Measurements from ENCODE around the gene CORO2A.

Gene CORO2A

DNA sequence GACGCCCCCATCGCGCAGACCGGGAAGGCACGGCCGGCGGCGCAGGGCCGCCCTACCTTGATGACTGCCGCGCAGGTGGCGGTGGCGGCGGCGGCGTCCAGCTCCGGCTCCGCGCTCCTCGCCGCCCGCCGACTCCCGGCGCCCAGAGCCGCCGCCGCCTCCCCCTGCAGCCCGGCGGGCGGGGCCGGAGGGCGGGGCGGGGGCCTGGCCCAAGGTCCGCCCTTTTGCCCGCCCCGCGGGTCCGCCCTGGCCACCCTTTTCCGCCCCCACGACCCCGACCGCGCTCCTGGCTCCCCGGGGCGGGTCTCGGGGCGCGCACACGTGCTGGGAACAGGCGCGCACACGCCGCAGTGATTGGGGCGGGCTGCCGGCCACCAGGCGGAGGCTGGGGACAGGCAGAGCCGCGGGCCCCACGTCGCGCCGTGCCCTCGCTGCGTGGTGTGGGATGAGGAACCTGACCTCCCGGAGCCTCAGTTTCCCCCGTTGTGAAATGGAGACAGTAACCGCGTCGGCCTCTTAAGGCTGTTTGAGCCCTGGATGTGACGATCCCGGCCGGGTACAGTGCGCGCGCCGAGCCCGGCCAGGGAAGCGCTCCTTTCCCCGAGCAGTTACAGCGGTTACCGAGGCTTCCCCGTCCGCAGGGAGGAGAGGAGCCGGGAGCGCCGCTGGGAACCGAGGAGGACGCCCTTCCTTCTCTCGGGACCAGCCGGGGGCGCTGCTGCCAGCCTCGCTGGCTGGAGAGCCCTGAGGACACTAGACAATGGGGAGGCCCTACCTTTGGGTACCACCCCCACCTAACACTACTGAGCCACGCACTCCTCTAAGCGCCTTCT is at the start of gene CORO2A:
TSS of gene CORO2A (minus strand) at position 135 of the 833 bp plus-strand sequence. CDS start 34,977 bp downstream, outside the sequence.
- H3K4me1 Mint-ChIP-seq (ENCODE audit: low read depth): peaks cover 6% of the 10 kb centered on the region
- H3K9me3 Mint-ChIP-seq: no peaks in the 10 kb centered on the region
- peak; percentile 76 for DNase-seq (ENCODE audit: low spot score)
- H3K27ac Mint-ChIP-seq: peak within 1 kb of the TSS; percentile 55
- H3K36me3 Mint-ChIP-seq (ENCODE audit: low read depth): no peaks in the 10 kb centered on the region
- H3K27me3 Mint-ChIP-seq (ENCODE audit: low read depth): peaks cover 10% of the 10 kb centered on the region
- peak within 1 kb of the TSS; percentile 83 for H3K4me3 Mint-ChIP-seq

- no peak for DNase-seq (ENCODE audit: low spot score)
- Mint-ChIP-seq H3K27ac (no peak overlapping the region), H3K4me3 (no peak overlapping the region), H3K36me3 (ENCODE audit: low read depth) (no peaks in the 10 kb centered on the region), H3K9me3 (no peaks in the 10 kb centered on the region), H3K4me1 (ENCODE audit: low read depth) (no peaks in the 10 kb centered on the region), H3K27me3 (ENCODE audit: low read depth) (no peaks in the 10 kb centered on the region)
Measured at GRCh38 chr9:98241357-98242300, 49.2 kb upstream of the CORO2A start.

DNA sequence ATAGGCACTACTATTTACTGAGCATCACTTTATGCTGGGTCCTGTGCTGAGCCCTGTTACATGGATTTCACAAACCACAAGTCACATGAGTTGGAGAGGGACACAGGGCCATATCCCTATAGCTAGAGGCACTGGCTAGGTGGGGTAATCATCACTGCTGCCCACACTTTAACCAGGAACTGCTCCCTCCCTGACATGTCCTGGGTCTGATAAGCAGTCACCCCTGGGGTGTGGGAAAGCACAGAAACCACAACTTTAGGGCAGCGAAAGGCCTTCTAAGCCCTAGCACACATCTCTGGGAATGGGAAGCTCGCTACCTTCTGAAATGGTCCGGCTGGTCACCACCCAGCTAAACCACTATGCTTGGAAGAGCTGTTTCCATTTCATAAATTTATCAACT is 48.0 kb upstream of the CORO2A start:
- Mint-ChIP-seq H3K36me3 (ENCODE audit: low read depth) (no peaks in the 10 kb centered on the region), H3K27me3 (ENCODE audit: low read depth) (no peaks in the 10 kb centered on the region), H3K27ac (no peak overlapping the region), H3K4me3 (no peak overlapping the region), H3K9me3 (no peaks in the 10 kb centered on the region), H3K4me1 (ENCODE audit: low read depth) (no peaks in the 10 kb centered on the region)
- DNase-seq (ENCODE audit: low spot score): no peak

DNA sequence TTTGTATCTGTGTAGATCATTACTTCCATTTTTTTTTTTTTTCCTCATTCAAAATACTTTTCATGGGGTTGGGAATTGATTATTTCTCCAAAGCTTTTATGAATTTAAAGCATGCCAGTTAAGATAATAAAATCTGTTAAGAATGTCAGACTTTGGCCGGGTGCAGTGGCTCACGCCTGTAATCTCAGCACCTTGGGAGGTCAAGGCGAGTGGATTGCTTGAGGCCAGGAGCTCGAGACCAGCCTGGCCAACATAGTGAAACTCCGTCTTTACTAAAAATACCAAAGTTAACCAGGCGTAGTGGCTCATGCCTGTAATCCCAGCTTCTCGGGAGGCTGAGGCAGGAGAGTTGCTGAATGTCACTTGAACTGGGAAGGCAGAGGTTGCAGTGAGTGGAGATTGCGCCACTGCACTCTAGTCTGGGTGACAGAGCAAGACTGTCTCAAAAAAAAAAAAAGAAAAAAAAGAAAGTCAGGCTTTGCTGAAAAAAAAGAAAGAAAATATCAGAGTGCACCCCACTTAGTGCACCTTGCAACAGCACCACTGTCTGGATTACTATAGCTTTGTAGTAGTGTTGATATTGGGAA is 44.6 kb upstream of the CORO2A start:
- no peak overlapping the region for H3K4me3 Mint-ChIP-seq
- DNase-seq (ENCODE audit: low spot score): no peak
- H3K27me3 Mint-ChIP-seq (ENCODE audit: low read depth): no peaks in the 10 kb centered on the region
- H3K9me3 Mint-ChIP-seq: no peaks in the 10 kb centered on the region
- peaks cover 1% of the 10 kb centered on the region for H3K4me1 Mint-ChIP-seq (ENCODE audit: low read depth)
- no peak overlapping the region for H3K27ac Mint-ChIP-seq
- no peaks in the 10 kb centered on the region for H3K36me3 Mint-ChIP-seq (ENCODE audit: low read depth)

DNA sequence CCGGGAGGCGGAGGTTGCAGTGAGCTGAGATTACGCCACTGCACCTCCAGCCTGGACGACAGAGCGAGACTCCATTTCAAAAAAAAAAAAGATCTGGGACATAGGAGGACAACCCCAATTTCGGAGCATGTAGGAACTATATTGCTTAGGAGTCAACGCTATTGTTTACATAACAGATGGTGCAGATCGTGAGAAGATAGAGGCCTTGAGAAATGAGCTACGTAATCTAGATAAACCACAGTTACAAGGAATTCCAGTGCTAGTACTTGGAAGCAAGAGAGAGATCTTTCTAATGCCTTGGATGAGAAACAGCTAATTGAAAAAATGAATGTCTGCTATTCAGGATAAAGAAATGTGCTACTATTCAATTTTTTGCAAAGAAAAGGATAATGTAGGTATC is 42.7 kb upstream of the CORO2A start:
- Mint-ChIP-seq H3K4me1 (ENCODE audit: low read depth) (peaks cover 1% of the 10 kb centered on the region), H3K27ac (no peak overlapping the region), H3K27me3 (ENCODE audit: low read depth) (no peaks in the 10 kb centered on the region), H3K4me3 (no peak overlapping the region), H3K36me3 (ENCODE audit: low read depth) (no peaks in the 10 kb centered on the region), H3K9me3 (no peaks in the 10 kb centered on the region)
- no peak for DNase-seq (ENCODE audit: low spot score)

GRCh38 chr9:98234245-98234825 is 41.9 kb upstream of the CORO2A start:
- no peak for DNase-seq (ENCODE audit: low spot score)
- H3K36me3 Mint-ChIP-seq (ENCODE audit: low read depth): no peaks in the 10 kb centered on the region
- H3K4me1 Mint-ChIP-seq (ENCODE audit: low read depth): peaks cover 1% of the 10 kb centered on the region
- no peaks in the 10 kb centered on the region for H3K9me3 Mint-ChIP-seq
- H3K27ac Mint-ChIP-seq: no peak overlapping the region
- H3K4me3 Mint-ChIP-seq: no peak overlapping the region
- no peaks in the 10 kb centered on the region for H3K27me3 Mint-ChIP-seq (ENCODE audit: low read depth)

GRCh38 chr9:98232926-98233325 is 40.5 kb upstream of the CORO2A start:
- no peak overlapping the region for H3K27ac Mint-ChIP-seq
- DNase-seq (ENCODE audit: low spot score): no peak
- no peaks in the 10 kb centered on the region for H3K9me3 Mint-ChIP-seq
- H3K27me3 Mint-ChIP-seq (ENCODE audit: low read depth): no peaks in the 10 kb centered on the region
- H3K4me3 Mint-ChIP-seq: no peak overlapping the region
- H3K36me3 Mint-ChIP-seq (ENCODE audit: low read depth): no peaks in the 10 kb centered on the region
- peaks cover 1% of the 10 kb centered on the region for H3K4me1 Mint-ChIP-seq (ENCODE audit: low read depth)

GRCh38 chr9:98231770-98232478 is 39.5 kb upstream of the CORO2A start:
- Mint-ChIP-seq H3K4me3 (no peak overlapping the region), H3K9me3 (no peaks in the 10 kb centered on the region), H3K36me3 (ENCODE audit: low read depth) (no peaks in the 10 kb centered on the region), H3K27ac (no peak overlapping the region), H3K4me1 (ENCODE audit: low read depth) (peaks cover 1% of the 10 kb centered on the region), H3K27me3 (ENCODE audit: low read depth) (no peaks in the 10 kb centered on the region)
- DNase-seq (ENCODE audit: low spot score): no peak

GRCh38 chr9:98230789-98231188 is 38.4 kb upstream of the CORO2A start:
- Mint-ChIP-seq H3K9me3 (no peaks in the 10 kb centered on the region), H3K4me1 (ENCODE audit: low read depth) (peaks cover 1% of the 10 kb centered on the region), H3K36me3 (ENCODE audit: low read depth) (no peaks in the 10 kb centered on the region), H3K4me3 (no peak overlapping the region), H3K27ac (no peak overlapping the region), H3K27me3 (ENCODE audit: low read depth) (no peaks in the 10 kb centered on the region)
- DNase-seq (ENCODE audit: low spot score): no peak

DNA sequence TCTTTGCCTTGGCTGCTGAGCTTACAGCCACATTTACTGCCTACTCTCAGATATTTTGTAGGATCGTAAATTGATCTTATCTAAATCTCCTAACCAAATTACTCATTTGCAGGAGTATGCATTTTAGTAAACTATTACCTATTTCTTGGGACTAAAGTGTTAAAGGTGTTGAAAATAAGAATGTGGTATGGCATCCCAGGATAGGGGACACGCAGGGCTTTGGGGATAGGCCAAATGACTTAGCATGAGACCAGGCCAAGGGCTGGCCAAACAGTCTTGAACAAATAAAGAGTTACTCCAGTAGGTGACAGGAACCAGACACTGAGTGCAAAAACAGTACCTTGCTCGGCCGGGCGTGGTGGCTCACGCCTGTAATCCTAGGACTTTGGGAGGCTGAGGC is 37.9 kb upstream of the CORO2A start:
- H3K9me3 Mint-ChIP-seq: no peaks in the 10 kb centered on the region

GRCh38 chr9:98229620-98230019 is 37.2 kb upstream of the CORO2A start:
- no peak overlapping the region for H3K4me3 Mint-ChIP-seq
- no peaks in the 10 kb centered on the region for H3K9me3 Mint-ChIP-seq
- H3K36me3 Mint-ChIP-seq (ENCODE audit: low read depth): no peaks in the 10 kb centered on the region
- no peaks in the 10 kb centered on the region for H3K27me3 Mint-ChIP-seq (ENCODE audit: low read depth)
- DNase-seq (ENCODE audit: low spot score): no peak
- no peak overlapping the region for H3K27ac Mint-ChIP-seq
- no peaks in the 10 kb centered on the region for H3K4me1 Mint-ChIP-seq (ENCODE audit: low read depth)

More for the DNA sequence above, 37.9 kb upstream of the CORO2A start:
- Mint-ChIP-seq H3K4me3 (no peak overlapping the region), H3K4me1 (ENCODE audit: low read depth) (peaks cover 1% of the 10 kb centered on the region), H3K36me3 (ENCODE audit: low read depth) (no peaks in the 10 kb centered on the region), H3K27me3 (ENCODE audit: low read depth) (no peaks in the 10 kb centered on the region), H3K27ac (no peak overlapping the region)
- no peak for DNase-seq (ENCODE audit: low spot score)

- Mint-ChIP-seq H3K4me1 (ENCODE audit: low read depth) (no peaks in the 10 kb centered on the region), H3K4me3 (no peak overlapping the region)
Measured at GRCh38 chr9:98229090-98229395, 36.6 kb upstream of the CORO2A start.

DNA sequence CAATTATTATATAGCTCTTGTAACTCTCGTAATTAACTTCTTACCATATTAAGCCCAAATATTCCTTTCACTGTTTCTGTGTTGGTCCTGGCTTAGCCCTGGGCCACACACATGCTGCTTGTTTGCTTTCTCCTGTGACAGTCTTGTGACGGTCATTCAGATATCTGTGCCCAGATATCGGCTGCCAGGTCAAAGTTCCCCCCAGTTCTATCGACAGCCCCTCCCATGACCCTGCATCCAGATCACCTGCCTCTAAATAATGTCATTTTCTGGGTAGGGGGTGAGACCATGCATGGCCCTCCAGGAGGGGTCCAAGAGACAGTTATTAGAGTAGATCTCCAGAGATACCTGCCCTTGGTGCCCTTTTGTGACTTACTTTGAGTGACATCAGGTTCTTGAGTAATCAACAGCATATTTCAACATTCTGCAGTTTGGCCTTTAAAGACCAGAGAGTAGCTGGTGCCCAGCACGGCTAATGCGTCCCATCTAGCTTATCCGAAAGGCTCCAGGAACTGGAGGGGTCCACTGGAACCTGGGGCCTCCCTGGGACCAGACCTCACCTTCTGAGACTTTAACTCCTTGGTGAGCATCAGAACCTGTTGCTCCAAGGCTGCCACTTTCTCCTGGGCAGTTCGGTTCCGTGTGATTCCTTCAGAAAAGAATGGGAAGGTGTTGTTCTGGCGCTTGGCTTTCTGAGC is 36.1 kb upstream of the CORO2A start:
- H3K27me3 Mint-ChIP-seq (ENCODE audit: low read depth): no peaks in the 10 kb centered on the region
- H3K27ac Mint-ChIP-seq: no peak overlapping the region
- no peak for DNase-seq (ENCODE audit: low spot score)
- H3K4me3 Mint-ChIP-seq: no peak overlapping the region
- H3K36me3 Mint-ChIP-seq (ENCODE audit: low read depth): no peaks in the 10 kb centered on the region
- H3K9me3 Mint-ChIP-seq: no peaks in the 10 kb centered on the region
- H3K4me1 Mint-ChIP-seq (ENCODE audit: low read depth): no peaks in the 10 kb centered on the region

More at GRCh38 chr9:98229090-98229395, 36.6 kb upstream of the CORO2A start:
- DNase-seq (ENCODE audit: low spot score): no peak
- Mint-ChIP-seq H3K36me3 (ENCODE audit: low read depth) (no peaks in the 10 kb centered on the region), H3K27me3 (ENCODE audit: low read depth) (no peaks in the 10 kb centered on the region), H3K27ac (no peak overlapping the region), H3K9me3 (no peaks in the 10 kb centered on the region)
